Stomach (tissue), 4 donors: ENCODE results near the gene RFC2.

Experiments used
- EP300 ChIP-seq: sonication (generic); formaldehyde crosslinking; IDR thresholded peaks from one replicate; pipeline ENCODE4 v1.6.1; 2017; ENCODE audit warnings: antibody characterized with exemption
- POLR2AphosphoS5 ChIP-seq, 3 donors: sonication (generic); formaldehyde crosslinking; IDR thresholded peaks; one replicate each; pipeline ENCODE4 v1.6.1; 2016; ENCODE audit warnings: antibody characterized with exemption in 3 of 3
- TF ChIP-seq, protein P1 (sequence below), 7 experiments: fragments of 450-650 bp in 4 of 7; fragments of 200-600 bp in 3 of 7; sonication (generic) in 3 of 7; IDR thresholded peaks; one replicate each; pipeline ENCODE4 v1.5.1; 2016 to 2019; ENCODE audit warnings: antibody characterized with exemption in 7 of 7, control low read depth in 2 of 7, mild to moderate bottlenecking in 1 of 7

- TF ChIP-seq, protein P1, sequence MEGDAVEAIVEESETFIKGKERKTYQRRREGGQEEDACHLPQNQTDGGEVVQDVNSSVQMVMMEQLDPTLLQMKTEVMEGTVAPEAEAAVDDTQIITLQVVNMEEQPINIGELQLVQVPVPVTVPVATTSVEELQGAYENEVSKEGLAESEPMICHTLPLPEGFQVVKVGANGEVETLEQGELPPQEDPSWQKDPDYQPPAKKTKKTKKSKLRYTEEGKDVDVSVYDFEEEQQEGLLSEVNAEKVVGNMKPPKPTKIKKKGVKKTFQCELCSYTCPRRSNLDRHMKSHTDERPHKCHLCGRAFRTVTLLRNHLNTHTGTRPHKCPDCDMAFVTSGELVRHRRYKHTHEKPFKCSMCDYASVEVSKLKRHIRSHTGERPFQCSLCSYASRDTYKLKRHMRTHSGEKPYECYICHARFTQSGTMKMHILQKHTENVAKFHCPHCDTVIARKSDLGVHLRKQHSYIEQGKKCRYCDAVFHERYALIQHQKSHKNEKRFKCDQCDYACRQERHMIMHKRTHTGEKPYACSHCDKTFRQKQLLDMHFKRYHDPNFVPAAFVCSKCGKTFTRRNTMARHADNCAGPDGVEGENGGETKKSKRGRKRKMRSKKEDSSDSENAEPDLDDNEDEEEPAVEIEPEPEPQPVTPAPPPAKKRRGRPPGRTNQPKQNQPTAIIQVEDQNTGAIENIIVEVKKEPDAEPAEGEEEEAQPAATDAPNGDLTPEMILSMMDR (IDR thresholded peaks at IDR 0.05): no peak
- no peak for TF ChIP-seq EP300
- TF ChIP-seq POLR2AphosphoS5 (IDR thresholded peaks at IDR 0.05): no peak
Observed at GRCh38 chr7:74282748-74283459, 28.7 kb upstream of the RFC2 start.
